ENCODE measurements around the gene ASCC1.

DNA sequence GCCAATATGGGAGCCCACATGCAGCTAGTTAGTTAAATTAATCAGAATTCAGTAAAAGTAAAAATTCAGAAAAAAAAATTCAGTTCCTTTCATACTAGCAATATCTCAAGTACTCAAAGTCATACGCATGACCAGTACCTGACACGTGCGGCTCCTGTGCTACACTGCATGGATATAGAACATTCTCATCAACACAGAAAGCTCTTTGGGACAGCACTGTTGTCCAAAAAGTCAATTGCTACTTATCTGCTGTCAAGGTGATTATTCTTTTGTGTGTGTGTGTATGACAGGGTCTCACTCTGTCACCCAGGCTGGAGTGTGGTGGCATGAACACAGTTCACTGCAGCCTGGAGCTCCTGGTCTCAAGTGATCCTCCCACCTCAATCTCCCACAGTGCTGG lies 15.2 kb downstream of the ASCC1 start:
- TF ChIP-seq EZH2 (IDR thresholded peaks at IDR 0.05; ENCODE audit: borderline replicate concordance, low read depth, low read length, poor library complexity, severe bottlenecking): no peak
- TF ChIP-seq, protein P1, sequence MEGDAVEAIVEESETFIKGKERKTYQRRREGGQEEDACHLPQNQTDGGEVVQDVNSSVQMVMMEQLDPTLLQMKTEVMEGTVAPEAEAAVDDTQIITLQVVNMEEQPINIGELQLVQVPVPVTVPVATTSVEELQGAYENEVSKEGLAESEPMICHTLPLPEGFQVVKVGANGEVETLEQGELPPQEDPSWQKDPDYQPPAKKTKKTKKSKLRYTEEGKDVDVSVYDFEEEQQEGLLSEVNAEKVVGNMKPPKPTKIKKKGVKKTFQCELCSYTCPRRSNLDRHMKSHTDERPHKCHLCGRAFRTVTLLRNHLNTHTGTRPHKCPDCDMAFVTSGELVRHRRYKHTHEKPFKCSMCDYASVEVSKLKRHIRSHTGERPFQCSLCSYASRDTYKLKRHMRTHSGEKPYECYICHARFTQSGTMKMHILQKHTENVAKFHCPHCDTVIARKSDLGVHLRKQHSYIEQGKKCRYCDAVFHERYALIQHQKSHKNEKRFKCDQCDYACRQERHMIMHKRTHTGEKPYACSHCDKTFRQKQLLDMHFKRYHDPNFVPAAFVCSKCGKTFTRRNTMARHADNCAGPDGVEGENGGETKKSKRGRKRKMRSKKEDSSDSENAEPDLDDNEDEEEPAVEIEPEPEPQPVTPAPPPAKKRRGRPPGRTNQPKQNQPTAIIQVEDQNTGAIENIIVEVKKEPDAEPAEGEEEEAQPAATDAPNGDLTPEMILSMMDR (conservative IDR thresholded peaks at IDR 0.05; ENCODE audit: low read depth, low read length): no peak
